Measurements from ENCODE around the gene SCAMP5. TPM values are rescaled to one million over a fixed set of nuclear protein-coding genes. Genes with fewer than 3 reads are reported as not detected.

SCAMP5 gene
- total RNA-seq, 2 experiments from 2014 or later = 0.19 to 0.33 TPM

DNA sequence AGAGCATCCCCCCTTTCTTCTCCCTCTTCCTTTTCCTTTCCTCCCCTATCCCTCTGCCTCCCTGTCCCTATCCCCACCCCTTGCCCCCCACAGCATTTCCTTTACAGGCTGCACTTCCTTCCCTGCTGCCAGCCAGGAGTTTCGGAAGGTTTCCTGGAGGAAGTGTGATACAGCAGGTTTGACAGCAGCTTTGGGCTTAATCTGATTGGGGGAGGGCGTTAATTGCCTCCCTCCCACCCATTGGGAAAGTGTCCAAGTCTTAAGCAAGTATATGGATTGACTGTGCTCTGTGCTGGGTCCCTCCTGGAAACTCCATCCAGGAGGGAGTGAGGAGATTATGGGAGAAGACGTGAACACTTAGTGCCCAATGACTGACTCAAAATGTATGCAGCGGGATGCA, 1.8 kb downstream of the SCAMP5 start:
- Mint-ChIP-seq H3K27ac (no peak overlapping the region), H3K4me1 (ENCODE audit: low read depth) (peaks cover 10% of the 10 kb centered on the region), H3K4me3 (no peak overlapping the region), H3K36me3 (no peaks in the 10 kb centered on the region), H3K27me3 (peaks cover 26% of the 10 kb centered on the region), H3K9me3 (no peaks in the 10 kb centered on the region)
- POLR2A ChIA-PET = no interaction called here
- DNase-seq = no peak
- intact Hi-C loops (cut with micrococcal nuclease) = no loop called here
- CTCF ChIA-PET = no interaction called here

DNA sequence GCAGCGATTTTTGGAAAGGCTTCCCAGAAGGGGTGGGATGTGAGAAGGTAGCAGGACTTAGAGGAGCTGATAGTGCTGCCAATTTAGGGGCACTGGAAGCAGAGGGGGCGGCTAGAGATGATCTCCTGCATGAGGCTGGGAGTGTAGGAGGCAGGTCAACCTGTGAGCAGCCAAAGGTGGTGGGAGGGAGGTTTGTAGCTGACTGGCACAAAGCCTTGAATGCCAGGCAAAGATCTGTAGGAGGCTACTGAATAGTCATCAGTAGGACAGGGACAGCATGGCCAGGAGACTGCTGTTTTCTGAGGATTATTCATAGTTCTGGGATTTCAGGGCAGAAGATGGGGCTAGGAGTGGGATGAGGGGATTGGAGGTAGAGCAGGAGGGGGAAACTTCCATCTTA, 2.2 kb downstream of the SCAMP5 start:
- no peaks in the 10 kb centered on the region for H3K36me3 Mint-ChIP-seq
- no peak for DNase-seq
- H3K27me3 Mint-ChIP-seq = peaks cover 26% of the 10 kb centered on the region
- CTCF ChIA-PET = no interaction called here
- POLR2A ChIA-PET = no interaction called here
- H3K9me3 Mint-ChIP-seq = no peaks in the 10 kb centered on the region
- no peak overlapping the region for H3K4me3 Mint-ChIP-seq
- no peak overlapping the region for H3K27ac Mint-ChIP-seq
- intact Hi-C loops (cut with micrococcal nuclease) = no loop called here
- H3K4me1 Mint-ChIP-seq (ENCODE audit: low read depth) = peaks cover 10% of the 10 kb centered on the region

DNA sequence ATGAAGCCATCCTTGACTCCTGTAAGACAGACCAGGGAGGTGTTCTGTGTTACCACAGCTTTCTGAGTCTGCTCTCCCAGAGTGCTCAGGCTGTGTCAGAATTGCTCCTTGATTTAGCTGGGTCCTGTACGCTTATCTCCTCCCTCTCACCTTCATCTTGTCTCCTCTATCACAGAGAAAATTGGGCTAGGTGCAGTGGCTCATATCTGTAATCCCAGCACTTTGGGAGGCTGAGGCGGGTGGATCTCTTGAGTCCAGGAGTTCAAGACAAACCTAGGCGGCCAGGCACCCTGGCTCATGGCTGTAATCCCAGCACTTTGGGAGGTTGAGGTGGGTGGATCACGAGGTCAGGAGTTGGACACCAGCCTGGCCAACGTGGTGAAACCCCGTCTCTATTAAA, 5.9 kb downstream of the SCAMP5 start:
- no peaks in the 10 kb centered on the region for H3K9me3 Mint-ChIP-seq
- no peak for DNase-seq
- no peak overlapping the region for H3K27ac Mint-ChIP-seq
- POLR2A ChIA-PET = interaction anchor here (0.6 kb wide), 1 partner anchor 41 kb away, joined by 3 read pairs; no protein-coding TSS in a partner anchor
- H3K4me3 Mint-ChIP-seq = no peak overlapping the region
- no peaks in the 10 kb centered on the region for H3K36me3 Mint-ChIP-seq
- H3K4me1 Mint-ChIP-seq (ENCODE audit: low read depth) = peaks cover 2% of the 10 kb centered on the region
- CTCF ChIA-PET = no interaction called here
- peaks cover 24% of the 10 kb centered on the region for H3K27me3 Mint-ChIP-seq
- intact Hi-C loops (cut with micrococcal nuclease) = no loop called here

DNA sequence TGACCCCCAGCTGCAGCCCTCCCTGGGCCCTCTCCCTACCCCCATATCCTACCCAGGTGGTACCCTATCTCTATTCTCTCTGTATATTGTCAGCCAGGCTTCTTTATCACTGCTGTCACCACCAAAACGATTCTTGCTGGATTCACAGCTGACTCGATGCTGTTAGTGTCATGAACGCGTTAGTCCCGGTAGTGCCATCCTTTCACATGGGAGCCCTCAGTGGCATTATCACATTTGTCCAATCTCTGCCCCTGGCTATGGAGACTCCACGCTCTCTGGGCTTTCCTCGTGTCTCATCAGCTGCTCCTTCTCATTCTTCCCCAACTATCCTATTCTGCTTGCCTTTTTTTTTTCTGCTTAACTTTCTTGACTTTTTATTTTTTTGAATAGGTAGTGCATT, 7.0 kb downstream of the SCAMP5 start:
- CTCF ChIA-PET = no interaction called here
- Mint-ChIP-seq H3K4me3 (no peak overlapping the region), H3K9me3 (no peaks in the 10 kb centered on the region), H3K27me3 (peaks cover 16% of the 10 kb centered on the region), H3K36me3 (no peaks in the 10 kb centered on the region), H3K27ac (no peak overlapping the region), H3K4me1 (ENCODE audit: low read depth) (no peaks in the 10 kb centered on the region)
- no peak for DNase-seq
- intact Hi-C loops (cut with micrococcal nuclease) = no loop called here
- POLR2A ChIA-PET = no interaction called here

DNA sequence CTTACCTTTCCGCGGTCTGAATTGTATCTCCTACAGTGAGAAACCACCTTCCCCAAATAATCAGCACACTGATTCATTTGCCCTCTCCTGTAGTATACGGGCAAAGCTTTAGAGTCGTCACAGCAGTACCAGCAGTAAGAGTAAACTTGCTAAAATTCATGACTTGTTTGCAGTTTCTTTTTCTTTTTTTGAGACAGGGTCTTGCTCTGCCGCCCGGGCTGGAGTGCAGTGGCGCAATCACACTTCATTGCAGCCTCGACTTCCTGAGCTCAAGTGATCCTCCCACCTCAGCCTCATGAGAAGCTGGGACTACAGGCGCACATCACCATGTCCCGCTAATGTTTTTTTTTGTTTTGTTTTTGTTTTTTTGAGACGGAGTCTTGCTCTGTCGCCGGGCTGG, 11.9 kb downstream of the SCAMP5 start:
- intact Hi-C loops (cut with micrococcal nuclease) = no loop called here
- peaks cover 5% of the 10 kb centered on the region for H3K27me3 Mint-ChIP-seq
- DNase-seq = no peak
- CTCF ChIA-PET = interaction anchor here (1.2 kb wide), 1 partner anchor 11 kb away, joined by 3 read pairs; no protein-coding TSS in a partner anchor
- POLR2A ChIA-PET = no interaction called here
- no peaks in the 10 kb centered on the region for H3K9me3 Mint-ChIP-seq
- no peaks in the 10 kb centered on the region for H3K36me3 Mint-ChIP-seq
- H3K4me3 Mint-ChIP-seq = no peak overlapping the region
- peaks cover 2% of the 10 kb centered on the region for H3K4me1 Mint-ChIP-seq (ENCODE audit: low read depth)
- no peak overlapping the region for H3K27ac Mint-ChIP-seq

DNA sequence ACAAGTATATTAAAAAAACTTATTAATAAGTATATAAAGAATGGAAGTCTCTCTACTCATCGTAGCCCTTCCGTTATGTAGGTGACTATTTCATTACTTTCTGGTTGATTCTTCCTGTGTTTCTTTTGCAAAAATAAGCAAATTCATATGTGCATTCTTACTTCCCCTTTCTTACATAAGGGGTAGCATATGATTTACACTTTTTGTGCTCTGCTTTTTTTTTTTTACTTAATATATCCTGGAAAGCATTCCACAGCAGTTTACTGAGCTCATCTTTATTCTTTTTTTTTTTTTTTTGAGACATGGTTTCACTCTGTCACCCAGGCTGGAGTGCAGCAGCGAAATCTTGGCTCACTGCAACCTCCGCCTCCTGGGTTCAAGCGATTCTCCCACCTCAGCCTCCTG, 12.9 kb downstream of the SCAMP5 start:
- POLR2A ChIA-PET = no interaction called here
- CTCF ChIA-PET = interaction anchor here (1.2 kb wide), 1 partner anchor 12 kb away, joined by 3 read pairs; no protein-coding TSS in a partner anchor
- Mint-ChIP-seq H3K4me1 (ENCODE audit: low read depth) (peaks cover 2% of the 10 kb centered on the region), H3K36me3 (no peaks in the 10 kb centered on the region), H3K4me3 (no peak overlapping the region), H3K27me3 (peaks cover 5% of the 10 kb centered on the region), H3K9me3 (no peaks in the 10 kb centered on the region), H3K27ac (no peak overlapping the region)
- DNase-seq = no peak
- intact Hi-C loops (cut with micrococcal nuclease) = no loop called here

DNA sequence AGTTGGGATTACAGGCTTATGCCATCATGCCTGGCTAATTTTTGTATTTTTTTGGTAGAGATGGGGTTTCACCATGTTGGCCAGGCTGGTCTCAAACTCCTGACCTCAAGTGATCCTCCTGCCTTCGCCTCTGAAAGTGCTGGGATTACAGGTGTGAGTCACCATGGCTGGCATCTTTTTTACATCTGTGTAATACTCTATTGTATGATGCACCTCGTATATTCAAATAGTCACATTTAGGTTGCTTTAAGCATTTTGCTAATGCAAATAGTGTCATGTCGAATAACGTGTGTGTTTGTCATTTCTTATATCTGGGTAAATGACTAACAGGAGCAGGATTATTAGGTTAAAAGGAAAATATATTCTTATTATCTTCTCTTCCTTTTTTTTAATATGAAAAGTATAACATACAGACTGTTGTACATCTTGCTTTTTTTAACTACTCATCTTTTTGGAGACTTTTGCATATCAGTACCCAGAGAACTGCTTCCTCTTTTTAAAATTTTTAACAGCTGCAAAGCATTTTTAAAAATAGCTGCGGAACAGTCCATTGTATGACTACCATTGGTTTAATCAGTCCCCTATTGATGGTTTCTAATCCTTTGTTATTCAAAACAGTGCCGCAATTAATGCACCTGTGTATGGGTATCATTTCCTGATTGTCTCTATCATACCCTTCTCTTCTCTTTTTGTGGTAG, 13.4 kb downstream of the SCAMP5 start:
- intact Hi-C loops (cut with micrococcal nuclease) = no loop called here
- H3K27ac Mint-ChIP-seq = no peak overlapping the region
- no peaks in the 10 kb centered on the region for H3K36me3 Mint-ChIP-seq
- ChIA-PET POLR2A (no interaction called here), CTCF (no interaction called here)
- peaks cover 5% of the 10 kb centered on the region for H3K27me3 Mint-ChIP-seq
- H3K9me3 Mint-ChIP-seq = no peaks in the 10 kb centered on the region
- no peak for DNase-seq
- H3K4me3 Mint-ChIP-seq = no peak overlapping the region
- H3K4me1 Mint-ChIP-seq (ENCODE audit: low read depth) = peaks cover 2% of the 10 kb centered on the region

DNA sequence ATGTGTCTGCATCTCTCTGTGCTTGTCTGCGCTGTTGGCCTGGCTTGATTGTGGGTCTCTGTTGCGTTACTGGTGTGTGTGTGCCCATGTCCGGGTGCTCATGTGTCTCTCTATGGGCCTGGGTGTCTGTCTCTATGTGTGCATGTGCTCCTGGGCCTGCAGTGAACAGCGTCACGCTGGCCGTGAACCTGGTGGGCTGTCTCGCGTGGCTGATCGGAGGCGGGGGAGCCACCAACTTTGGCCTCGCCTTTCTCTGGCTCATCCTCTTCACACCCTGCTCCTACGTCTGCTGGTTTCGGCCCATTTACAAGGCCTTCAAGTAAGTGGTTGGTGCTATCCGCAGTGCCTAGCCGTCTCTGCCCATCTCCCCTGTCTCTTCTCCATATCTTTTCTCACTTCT, 21.1 kb downstream of the SCAMP5 start:
- DNase-seq = no peak
- H3K27me3 Mint-ChIP-seq = no peaks in the 10 kb centered on the region
- CTCF ChIA-PET = no interaction called here
- no peaks in the 10 kb centered on the region for H3K36me3 Mint-ChIP-seq
- intact Hi-C loops (cut with micrococcal nuclease) = no loop called here
- H3K27ac Mint-ChIP-seq = no peak overlapping the region
- no peaks in the 10 kb centered on the region for H3K9me3 Mint-ChIP-seq
- H3K4me3 Mint-ChIP-seq = no peak overlapping the region
- POLR2A ChIA-PET = no interaction called here
- no peaks in the 10 kb centered on the region for H3K4me1 Mint-ChIP-seq (ENCODE audit: low read depth)

DNA sequence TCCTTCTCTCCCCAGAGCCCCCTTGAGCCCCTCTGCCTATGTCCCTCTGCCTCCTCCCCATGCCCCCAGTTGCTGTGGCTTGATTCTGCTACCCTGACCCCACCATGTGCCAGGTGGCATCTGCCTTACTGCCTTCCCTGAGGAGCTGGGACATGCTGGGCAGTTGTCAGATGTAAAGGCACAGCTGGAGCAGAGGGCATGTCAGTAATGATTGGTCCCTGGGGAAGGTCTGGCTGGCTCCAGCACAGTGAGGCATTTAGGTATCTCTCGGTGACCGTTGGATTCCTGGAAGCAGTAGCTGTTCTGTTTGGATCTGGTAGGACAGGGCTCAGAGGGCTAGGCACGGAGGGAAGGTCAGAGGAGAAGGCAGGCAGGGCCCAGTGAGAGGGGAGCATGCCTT, 24.6 kb downstream of the SCAMP5 start:
- CTCF ChIA-PET = interaction anchor here (1.3 to 1.5 kb wide), 2 partner anchors 9 to 184 kb away, joined by 4 to 5 read pairs; no protein-coding TSS in a partner anchor
- no peaks in the 10 kb centered on the region for H3K36me3 Mint-ChIP-seq
- H3K4me3 Mint-ChIP-seq = no peak overlapping the region
- no peak for DNase-seq
- no peak overlapping the region for H3K27ac Mint-ChIP-seq
- H3K9me3 Mint-ChIP-seq = no peaks in the 10 kb centered on the region
- H3K27me3 Mint-ChIP-seq = no peaks in the 10 kb centered on the region
- POLR2A ChIA-PET = no interaction called here
- intact Hi-C loops (cut with micrococcal nuclease) = no loop called here
- peaks cover 5% of the 10 kb centered on the region for H3K4me1 Mint-ChIP-seq (ENCODE audit: low read depth)

DNA sequence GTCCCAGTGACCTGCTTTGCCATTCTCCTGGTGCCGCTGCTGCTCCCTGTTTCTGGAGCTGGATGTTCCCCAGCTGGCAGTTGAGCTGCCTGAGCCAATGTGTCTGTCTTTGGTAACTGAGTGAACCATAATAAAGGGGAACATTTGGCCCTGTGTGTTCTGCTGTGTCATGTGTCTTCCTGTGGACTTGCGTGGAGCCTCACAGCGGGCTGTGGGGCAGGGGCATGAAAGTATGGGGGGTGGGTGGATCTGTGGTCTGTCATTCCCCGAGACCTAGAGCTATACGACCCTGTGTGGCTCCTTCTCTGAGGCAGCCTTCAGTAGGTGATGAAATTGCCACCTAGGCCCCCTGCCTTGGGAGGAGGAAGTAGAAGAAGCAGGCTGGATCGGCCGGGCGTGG, 26.0 kb downstream of the SCAMP5 start:
- no peaks in the 10 kb centered on the region for H3K9me3 Mint-ChIP-seq
- no peak overlapping the region for H3K4me3 Mint-ChIP-seq
- H3K27ac Mint-ChIP-seq = no peak overlapping the region
- POLR2A ChIA-PET = no interaction called here
- H3K36me3 Mint-ChIP-seq = no peaks in the 10 kb centered on the region
- H3K4me1 Mint-ChIP-seq (ENCODE audit: low read depth) = peaks cover 11% of the 10 kb centered on the region
- no peak for DNase-seq
- intact Hi-C loops (cut with micrococcal nuclease) = no loop called here
- H3K27me3 Mint-ChIP-seq = no peaks in the 10 kb centered on the region
- CTCF ChIA-PET = interaction anchor here (0.6 to 1.3 kb wide), 2 partner anchors 47 to 71 kb away, joined by 3 read pairs; no protein-coding TSS in a partner anchor

DNA sequence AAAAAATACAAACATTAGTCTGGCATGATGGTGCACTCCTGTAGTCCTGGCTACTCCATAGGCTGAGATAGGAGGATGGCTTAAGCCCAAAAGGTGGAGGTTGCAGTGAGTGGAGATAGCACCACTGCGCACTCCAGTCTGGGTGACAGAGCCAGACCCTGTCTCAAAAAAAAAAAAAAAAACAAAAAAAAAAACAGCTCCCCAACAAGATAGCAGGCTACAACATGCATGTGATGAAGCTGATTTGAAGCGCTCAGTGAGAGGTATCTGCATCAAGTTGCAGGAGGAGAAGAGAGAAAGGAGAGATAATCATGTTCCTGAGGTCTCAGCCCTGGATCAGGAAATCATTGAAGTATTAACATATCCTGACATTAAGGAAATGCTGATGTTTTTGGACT, 27.4 kb downstream of the SCAMP5 start:
- H3K27me3 Mint-ChIP-seq = no peaks in the 10 kb centered on the region
- POLR2A ChIA-PET = interaction anchor here (0.7 to 3.8 kb wide), 13 partner anchors 8 to 431 kb away, joined by 3 to 30 read pairs (median 4); partner anchors contain the start of genes C15orf39, RPP25 and SCAMP5
- no peak for DNase-seq
- H3K4me1 Mint-ChIP-seq (ENCODE audit: low read depth) = peaks cover 11% of the 10 kb centered on the region
- H3K4me3 Mint-ChIP-seq = no peak overlapping the region
- no peaks in the 10 kb centered on the region for H3K9me3 Mint-ChIP-seq
- intact Hi-C loops (cut with micrococcal nuclease) = loop anchor here (2.0 kb wide), 1 partner anchor 326 kb away; the partner anchor contains the start of gene EDC3
- H3K36me3 Mint-ChIP-seq = no peaks in the 10 kb centered on the region
- no peak overlapping the region for H3K27ac Mint-ChIP-seq
- CTCF ChIA-PET = interaction anchor here (0.6 to 2.8 kb wide), 6 partner anchors 20 to 345 kb away, joined by 3 to 19 read pairs (median 4); partner anchors contain the start of genes C15orf39 and MAN2C1

DNA sequence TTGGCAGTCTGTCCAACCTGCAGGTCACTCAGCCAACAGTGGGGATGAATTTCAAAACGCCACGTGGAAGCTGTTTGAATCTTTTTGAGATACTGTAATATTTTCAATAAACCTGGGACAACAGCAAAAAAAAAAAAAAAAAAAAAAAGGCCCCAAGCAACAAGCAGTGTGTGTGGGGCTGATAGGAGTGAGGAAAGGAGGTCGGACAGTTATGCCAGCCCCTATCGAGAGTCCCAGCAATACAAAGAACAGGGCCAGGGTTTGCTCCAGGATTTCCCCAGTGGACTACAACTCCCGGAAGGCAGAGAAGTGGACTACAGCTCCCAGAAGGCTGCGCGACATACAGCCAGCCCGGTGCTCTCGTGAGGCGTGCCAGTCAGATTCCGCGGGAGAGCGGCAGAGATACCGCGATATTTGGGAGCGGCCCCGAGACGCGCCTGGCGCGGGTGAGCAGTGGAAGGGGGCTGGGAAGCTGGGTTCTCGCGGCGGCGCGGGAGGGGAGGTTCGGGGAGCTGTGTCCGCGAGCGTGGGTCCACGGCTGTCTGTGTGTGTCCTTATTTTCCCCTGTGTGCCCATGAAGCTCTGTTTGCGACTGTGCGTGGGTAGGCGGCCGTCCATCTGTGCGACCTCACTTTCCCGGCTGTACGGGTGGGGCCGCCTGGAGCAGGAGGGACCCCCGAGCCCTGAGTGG, 28.0 kb downstream of the SCAMP5 start, which contains the start of gene PPCDC:
PPCDC (plus strand) TSS at position 410 of the 691 bp plus-strand sequence. CDS start 4,729 bp downstream, outside the sequence.
- peak within 1 kb of the TSS; percentile 89 for H3K4me3 Mint-ChIP-seq
- DNase-seq = peak; percentile 97
- H3K27ac Mint-ChIP-seq = peak within 1 kb of the TSS; percentile 89
- H3K4me1 Mint-ChIP-seq (ENCODE audit: low read depth) = peaks cover 11% of the 10 kb centered on the region
- CTCF ChIA-PET = interaction anchor here (0.6 to 2.8 kb wide), 8 partner anchors 9 to 345 kb away, joined by 3 to 19 read pairs (median 4); partner anchors contain the start of genes C15orf39 and MAN2C1
- intact Hi-C loops (cut with micrococcal nuclease) = loop anchor here (2.0 kb wide), 1 partner anchor 327 kb away; the partner anchor contains the start of gene EDC3
- H3K36me3 Mint-ChIP-seq = no peaks in the 10 kb centered on the region
- H3K27me3 Mint-ChIP-seq = no peaks in the 10 kb centered on the region
- no peaks in the 10 kb centered on the region for H3K9me3 Mint-ChIP-seq
- POLR2A ChIA-PET = interaction anchor here (0.5 to 3.8 kb wide), 15 partner anchors 9 to 431 kb away, joined by 3 to 30 read pairs (median 4); partner anchors contain the start of genes C15orf39, MPI, RPP25 and SCAMP5
